Measurements from ENCODE around the gene BCAS3.
A peak's percentile ranks its signal among the peaks of the same experiment; 100 is the strongest.

The BCAS3 gene

DNA sequence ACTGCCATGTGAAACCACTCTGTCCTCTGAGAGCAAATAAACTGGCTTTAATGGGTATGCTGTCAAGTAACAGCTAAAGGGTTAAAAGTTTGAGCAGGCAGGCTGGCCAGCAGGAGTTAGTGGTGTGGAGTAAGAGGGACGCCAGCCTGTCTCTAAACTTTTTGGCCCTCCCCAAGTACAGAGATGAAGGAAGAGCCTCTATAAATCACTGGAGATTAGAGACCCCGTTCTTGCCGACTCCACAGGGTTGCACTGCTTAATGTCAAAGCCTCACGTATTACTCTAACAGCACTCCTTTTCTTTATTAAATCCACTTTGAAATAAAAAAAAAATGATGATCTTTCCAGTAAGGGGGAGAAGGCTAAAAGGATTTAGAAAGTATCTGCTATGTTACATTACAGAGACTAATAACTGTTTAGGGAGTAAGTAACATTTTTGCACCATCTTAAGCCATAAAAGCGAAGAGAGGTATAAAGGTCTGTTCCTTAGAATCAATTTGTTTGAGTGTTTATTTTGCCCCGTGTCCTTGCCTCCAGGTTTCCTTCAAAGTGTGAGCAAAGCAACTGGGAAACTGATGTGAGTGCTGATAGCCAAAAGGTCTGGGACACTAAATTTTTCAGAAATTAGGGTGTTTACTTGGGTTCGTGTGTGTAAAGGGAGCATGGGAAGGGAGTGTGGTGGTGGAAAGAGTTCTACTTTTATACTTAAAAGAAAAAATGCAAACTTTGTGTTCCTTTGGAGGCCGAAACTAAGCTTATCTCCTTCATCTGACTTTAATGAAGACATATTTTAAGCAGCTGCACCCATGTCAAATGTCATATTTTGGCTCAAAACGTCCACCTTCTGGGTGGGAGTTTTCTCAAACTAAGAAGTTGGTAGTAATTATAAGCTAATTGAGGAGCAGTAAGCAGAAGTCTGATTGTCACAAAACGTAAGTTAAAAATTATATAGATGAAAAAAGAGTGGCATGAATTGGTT, 612.0 kb downstream of the BCAS3 start:
- peak; percentile 75 for DNase-seq (ENCODE audit: low read depth)

DNA sequence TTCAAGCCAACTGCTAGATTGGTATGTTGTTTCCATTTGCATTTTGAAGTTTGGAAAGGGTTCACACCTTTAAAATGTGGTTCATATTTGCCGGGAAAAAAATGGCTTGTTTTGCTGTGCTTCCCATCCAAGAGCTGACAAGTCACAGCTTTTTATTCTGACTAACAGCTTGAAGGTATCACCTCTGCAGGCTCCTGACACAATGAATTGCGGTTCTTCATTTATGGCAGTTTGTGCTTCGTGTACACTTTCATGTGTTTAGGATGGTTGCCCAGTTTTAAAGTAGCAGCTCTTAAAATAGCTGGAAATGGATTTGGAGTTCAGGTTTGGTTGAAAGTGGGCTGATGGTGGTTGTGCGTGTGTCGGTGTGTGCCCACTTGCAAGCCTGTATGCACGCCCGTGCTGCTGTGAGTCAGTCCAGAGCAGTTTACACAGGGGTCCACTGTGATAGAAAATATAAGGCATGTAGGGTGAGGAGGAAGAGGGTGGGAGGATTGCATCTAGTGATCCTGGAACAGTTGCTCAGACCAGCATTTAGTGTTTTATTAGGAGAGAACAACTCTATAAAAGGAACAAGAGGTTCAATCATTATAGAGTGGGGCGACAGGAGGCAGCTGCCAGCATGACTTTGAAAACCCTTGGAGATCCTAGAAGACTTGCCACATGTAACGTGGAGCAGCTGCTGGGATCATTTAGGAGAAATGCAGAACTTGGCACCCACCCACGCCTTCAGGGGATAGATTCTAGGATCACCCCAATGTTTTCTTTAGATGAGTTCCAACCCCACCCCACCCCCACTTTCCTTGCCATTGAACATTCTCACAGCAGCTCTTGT, 614.0 kb downstream of the BCAS3 start:
- no peak for DNase-seq (ENCODE audit: low read depth)

- no peak for DNase-seq (ENCODE audit: low read depth)
These were observed 616.6 kb downstream of the BCAS3 start for GRCh38 chr17:61294286-61294685.

DNA sequence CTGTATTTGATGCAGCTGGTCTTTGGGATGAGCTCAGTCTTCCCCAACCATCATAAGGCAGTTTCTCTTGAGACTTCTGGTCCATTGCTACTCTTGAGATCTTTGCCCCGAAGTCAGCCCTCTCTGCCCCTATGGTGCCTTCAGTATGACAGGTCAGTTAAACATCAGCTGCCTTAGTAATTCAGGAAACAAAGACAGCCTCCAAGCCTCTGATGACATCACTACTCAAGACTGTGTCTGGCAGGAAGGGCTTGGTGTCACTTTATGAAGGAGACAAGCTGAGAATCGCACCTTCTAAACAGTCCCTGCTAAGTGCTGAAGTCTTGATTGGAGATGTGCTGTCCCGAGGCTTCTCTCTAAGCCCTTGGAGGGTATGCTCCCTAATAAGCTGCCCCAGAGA, 617.1 kb downstream of the BCAS3 start:
- DNase-seq (ENCODE audit: low read depth) = peak; percentile 62

DNA sequence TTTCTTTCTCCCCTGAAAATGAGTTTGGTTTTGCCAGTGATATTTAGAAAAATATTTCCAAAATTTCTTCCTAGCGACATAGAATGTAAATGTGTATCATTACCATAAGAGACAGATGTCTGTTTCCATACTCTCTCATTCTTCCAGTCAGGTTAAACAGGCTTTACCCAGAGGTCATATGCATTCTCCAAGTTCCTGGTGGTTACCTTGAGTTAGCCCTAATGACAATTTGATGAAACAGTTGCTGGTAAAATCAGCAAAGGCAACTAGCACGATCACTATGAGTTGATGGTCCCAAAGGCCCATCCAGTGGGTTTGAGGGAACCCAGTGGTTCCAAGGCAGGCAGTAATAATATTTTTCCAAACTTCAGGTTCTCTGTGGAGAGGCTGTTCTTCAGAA, 618.4 kb downstream of the BCAS3 start:
- no peak for DNase-seq (ENCODE audit: low read depth)

DNA sequence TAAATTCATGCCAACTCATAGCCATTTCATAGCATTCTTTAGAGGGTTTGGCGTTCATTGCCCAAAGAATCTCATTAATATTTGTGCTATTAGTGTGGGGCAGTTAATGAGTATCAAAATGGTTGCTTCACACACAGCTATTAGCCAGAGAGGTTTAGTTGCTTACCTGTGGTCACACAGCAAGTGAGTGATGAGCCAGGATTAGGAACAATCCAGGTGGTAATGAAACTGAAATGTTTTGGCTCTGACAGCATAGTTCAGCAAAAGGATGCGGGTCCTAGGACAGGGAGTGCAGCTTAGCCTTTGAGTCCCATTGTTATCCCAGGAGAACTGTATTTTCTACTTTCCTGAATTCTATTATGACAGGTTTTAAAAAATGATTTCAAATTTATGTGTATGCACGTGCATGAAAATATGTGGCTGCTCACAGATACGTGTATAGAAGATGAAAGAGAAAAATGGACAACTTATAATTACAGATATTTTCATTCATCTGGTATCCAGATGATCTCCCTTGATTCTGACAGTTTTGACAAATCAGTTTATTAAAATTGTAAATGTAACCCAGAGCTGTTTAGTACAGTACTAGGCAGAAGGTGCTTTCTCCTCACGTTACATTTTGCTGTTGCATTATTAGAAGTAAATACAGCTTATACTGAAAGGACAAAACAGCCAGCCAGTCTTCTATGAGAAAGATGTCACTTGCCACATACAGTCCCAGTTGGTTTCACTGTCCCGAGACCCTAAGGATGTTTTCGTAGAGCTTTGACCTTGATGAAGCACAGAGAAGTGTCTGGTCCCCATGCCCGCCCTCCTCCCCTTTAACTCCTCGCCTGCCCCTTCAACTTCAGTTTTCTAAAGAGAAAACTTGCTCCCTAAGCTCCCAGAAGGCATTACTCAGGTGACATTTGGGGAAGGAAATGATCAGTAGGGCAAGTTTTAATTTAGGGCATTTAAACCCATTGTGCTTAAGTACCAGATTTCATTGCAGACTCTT, 622.2 kb downstream of the BCAS3 start:
- DNase-seq (ENCODE audit: low read depth) = no peak

DNA sequence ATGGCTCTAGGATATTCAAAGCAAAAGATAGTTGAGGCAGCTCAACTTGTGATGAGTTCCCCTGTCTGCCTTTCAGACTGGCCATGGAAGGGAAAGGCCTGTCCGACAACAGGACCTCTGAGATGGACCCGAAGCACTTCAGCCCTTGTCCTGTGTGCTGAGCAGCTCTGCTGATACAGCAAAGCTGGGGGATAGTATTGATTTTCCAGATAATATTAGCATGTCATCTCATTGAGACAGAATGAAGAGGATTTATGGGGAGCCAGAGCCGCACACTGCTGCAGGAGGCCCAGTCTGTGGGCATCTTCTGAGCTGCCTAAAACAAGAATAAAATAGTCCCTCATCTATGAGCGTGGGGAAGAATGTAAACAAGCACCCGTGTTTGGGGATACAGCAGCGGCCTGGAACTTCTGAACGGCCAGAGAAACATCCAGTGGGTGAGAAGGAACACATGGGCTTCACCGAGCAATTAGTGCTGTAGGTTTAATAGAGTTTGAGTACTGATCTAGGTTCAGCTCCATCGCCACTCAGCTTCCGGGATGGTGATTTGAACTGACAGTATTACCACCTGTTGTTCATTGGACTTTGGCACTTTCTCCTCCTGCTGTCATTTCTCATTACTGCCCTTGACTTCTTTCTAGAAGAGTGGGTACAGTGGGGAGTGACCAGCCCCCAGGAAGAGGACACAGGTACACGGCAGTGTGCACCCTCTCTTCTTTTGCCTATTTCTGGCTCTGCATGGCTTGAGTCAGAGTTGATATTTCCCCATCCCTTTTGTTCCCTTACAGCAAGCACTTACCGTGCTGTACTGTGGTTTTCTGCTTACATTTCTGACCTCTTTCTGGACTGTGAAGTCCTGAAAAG, 625.5 kb downstream of the BCAS3 start:
- DNase-seq (ENCODE audit: low read depth) = peak; percentile 86

- DNase-seq (ENCODE audit: low read depth) = no peak
These were observed 626.1 kb downstream of the BCAS3 start for GRCh38 chr17:61303817-61304096.

- peak; percentile 60 for DNase-seq (ENCODE audit: low read depth)
These were observed 627.4 kb downstream of the BCAS3 start for GRCh38 chr17:61305024-61305423.

DNA sequence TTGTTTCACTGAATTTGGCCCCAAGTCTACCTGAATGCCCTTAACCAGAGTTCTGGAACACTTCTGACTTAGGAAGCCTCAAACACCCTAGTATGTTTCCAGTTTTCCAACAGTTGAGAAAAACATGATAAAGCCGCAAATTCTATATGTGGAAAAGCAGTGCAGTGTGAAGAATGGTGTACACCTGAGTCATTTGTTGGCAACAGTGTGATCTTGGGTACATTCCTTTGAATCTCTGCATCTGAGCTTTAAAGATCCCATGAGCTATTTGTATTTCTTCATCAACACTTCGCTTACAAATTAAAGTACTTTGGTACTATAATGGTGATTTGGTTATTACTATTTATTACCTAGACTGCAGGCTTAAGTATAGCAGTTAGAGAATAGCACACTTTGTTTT, 628.4 kb downstream of the BCAS3 start:
- no peak for DNase-seq (ENCODE audit: low read depth)

DNA sequence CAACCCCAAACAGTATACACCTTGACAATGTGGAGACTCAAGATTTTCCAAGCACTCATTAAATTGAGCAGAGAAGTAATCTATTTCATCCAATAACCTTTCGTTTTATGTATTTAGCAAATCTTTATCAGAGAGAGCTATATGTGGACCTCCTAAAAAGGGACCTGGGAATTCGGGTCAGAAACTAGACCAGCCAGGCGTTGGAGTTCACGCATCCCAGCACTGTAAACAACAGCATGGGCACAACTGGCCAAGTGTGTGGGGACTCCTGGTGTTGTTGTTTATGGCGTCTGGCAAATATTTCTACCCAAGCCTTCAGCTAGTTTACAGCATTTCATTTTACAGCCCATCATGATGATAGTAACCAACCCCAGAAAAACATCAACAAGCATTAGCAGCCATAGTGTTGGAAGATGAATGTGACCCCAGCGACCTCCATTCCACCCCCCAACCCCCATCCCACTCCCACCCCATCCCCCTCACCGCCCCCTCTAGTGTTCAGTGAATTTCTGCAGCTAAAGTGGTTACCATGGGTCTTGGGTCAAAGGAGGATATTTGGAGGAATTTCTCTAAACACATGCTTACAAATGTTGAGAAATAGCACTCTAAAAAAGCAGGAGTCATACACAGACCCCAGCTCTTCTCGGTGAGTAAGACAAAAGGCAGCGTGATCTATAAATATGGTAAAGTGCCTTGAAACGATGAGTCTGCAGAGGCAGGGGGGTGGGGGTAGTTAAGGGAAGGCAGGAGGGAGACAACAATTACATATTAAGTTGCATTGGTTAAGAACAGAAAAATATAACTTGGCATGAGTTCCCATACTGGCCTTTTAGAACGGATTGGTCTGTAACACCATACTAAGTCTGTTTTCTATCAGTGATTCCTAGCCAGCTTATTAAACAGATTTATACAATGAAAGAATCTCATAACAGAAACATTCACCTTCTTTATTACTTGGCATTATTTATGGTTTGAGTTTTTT, 630.5 kb downstream of the BCAS3 start:
- DNase-seq (ENCODE audit: low read depth) = peak; percentile 99

DNA sequence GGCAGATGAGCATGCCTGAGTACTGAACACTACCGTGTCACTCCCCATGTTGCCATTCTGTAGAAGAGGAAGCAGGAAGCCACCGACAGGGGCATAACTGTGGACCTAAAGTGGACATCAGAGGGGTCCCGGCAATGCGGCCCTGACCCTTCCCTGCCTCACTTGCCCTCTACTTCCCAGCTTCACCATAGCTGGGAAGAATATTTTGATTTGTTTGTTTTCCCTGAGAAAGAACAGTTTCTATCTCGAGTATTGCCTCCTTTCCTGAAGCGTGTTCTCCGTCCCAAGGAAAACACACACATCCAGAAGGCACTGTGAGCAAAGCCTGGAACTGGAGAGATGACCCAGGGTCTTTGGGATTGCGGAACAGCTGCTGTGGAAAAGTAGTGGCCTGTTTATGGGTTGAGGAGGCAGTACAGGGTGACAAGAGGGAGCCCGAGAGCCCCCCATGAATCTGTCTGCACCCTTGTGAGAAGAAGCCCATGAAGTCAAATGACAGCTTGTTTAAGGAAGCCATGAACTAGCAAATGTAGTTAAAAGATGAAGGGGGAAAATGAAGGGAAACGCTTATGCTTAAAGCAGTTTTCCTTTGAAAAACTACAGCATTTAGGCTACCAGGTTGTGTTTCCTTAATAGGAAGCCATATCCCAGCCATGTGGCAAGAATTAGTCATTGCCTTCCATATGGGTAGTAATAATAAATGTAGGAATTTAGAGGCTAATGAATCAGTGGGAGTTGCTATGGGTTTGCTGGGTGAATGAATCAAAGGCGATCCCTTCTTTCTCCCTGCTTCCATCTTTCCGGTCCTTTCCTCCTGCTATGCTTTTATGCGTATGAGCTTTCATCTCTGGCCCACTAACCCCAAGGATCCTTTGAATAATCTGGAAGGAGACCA, 632.0 kb downstream of the BCAS3 start:
- DNase-seq (ENCODE audit: low read depth) = peak; percentile 92

DNA sequence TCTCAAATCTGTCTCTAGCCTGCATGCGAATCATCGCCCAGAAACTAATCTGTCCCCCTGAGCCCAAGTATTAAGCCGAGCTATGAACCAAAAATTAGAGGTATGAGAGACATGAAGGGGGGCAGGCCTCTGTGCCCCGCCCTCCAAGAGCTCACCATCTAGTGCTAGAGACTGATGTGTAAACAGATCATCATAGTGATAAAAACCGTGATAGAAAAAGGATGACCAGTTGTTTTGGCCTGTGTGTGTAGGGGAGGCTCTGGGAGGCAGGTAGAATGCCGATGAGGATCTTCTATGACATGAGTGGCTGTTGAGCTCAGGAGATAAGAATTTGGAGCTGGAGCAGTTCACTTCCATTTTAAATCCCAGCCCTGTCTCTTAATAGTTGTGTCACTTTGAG, 632.9 kb downstream of the BCAS3 start:
- DNase-seq (ENCODE audit: low read depth) = peak; percentile 49

GRCh38 chr17:61312406-61313295, 635.0 kb downstream of the BCAS3 start:
- DNase-seq (ENCODE audit: low read depth) = no peak

DNA sequence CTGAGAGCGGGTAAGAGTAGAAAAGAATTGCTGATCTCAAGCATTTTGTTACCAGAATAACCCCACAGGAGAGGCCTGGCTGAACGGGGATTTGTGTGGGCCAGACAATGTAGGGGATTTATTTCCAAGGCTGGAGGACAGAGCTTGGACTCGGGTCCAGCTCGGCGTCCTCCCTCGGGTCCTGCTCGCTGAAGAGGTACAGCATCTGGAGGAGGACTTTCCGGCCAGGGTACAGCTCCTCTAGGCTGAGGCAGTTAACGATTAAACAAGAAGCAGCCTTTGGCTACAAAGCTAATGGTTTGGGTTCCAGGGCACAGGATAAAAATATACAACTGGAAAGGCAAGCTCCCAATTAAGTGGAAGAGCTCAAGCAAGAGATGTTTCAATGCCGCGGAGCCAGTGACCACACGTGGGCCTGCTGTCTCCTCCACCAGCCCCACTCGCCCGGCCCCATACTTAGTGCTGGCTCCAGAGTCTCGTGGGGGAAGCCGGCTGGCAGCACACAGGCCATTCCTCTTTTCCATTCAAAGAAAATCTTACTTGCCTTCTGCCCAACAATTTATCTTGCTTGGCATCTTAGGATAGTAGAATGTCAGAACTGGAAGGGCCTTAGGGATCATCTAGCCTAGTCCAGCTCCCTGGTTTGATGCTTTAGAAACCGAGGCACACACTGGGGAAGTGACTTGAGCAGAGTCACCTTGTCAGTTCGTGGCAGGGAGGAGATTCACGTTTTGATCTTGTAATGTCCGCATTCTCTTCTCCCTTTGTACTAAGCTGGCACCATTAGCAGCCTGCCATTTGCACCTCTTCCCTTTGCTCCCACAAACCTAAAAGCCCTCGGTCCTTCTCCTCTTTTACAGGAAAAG, 636.0 kb downstream of the BCAS3 start:
- DNase-seq (ENCODE audit: low read depth) = no peak

DNA sequence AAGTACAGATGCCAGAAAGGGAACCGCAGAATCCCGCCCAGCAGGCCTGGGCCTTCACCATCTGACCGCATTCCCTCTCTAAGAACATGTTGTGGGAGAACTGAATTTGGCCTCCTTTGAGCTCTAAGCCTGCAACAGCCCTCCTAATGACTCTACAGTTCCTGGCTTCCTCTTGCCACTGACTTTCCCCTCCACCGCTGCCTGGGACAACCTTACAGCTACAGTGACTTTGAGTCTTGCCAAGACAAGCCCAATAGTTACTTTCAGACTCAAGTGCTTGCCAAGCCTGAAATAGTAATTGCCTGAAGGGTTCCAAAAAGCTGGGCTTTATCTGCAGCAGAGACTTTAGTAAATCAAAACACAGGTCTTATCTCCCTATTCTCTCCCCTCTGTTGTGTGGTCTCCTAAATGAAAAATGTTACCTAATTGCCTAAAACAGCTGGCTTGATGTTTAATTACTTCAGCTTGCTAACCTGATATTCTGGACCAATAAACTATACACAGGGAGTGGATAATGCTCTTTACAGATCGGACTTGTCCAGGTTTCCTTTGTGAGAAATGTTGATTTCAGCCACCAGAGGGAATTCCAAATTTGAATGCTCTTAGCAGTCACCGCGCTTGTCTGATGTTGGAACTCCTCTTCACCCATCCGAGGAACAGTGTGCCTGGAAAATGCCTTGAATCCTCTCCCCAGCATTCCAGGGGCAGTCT, 636.9 kb downstream of the BCAS3 start:
- DNase-seq (ENCODE audit: low read depth) = peak; percentile 90

Data from amniotic epithelial cell (primary cell).